ENCODE measurements around the gene PIK3C2A. TPM values are rescaled to one million over a fixed set of nuclear protein-coding genes. Genes with fewer than 3 reads are reported as not detected.

PIK3C2A gene
- total and polyA plus RNA-seq, 2 donors (not counting 3 experiments of a cell fraction or from before 2014, with no cell fraction given) = 33.7 to 142 TPM

GRCh38 chr11:17179970-17180369 is 27.8 kb downstream of the PIK3C2A start:
- intact Hi-C loops (cut with micrococcal nuclease) = no loop called here
- BruUV-seq (replicated peaks) = no TSS peak
- Histone ChIP-seq H3K4me3 (replicated peaks in 1 of 3; ENCODE audit: insufficient read depth in 1 of 3, low read depth in 1 of 3, low read length in 3 of 3) (no peak overlapping the region), H3K9me3 (replicated peaks; ENCODE audit: control insufficient read depth, insufficient read depth, low read length) (no peaks in the 10 kb centered on the region), H2AFZ (ENCODE audit: low read depth, low read length) (no peak overlapping the region), H4K20me1 (replicated peaks; ENCODE audit: control insufficient read depth, extremely low read depth, insufficient read depth, low read length) (no peaks in the 10 kb centered on the region), H3K79me2 (ENCODE audit: control insufficient read depth, insufficient read depth, low read length) (peaks cover 71% of the 10 kb centered on the region), H3K9ac (replicated peaks; ENCODE audit: extremely low read depth, insufficient read depth, low read length) (no peak overlapping the region), H3K9me1 (replicated peaks; ENCODE audit: control insufficient read depth, extremely low read depth, insufficient read depth, low read length) (no peaks in the 10 kb centered on the region), H3K4me1 (ENCODE audit: control insufficient read depth, extremely low read depth, insufficient read depth, low read length) (no peaks in the 10 kb centered on the region), H3K27me3 (ENCODE audit: control insufficient read depth in 2 of 2, insufficient read depth in 2 of 2, low read length in 2 of 2) (no peaks in the 10 kb centered on the region), H3K36me3 (ENCODE audit: control insufficient read depth in 2 of 2, extremely low read depth in 1 of 2, insufficient read depth in 2 of 2, low read length in 2 of 2) (peaks cover 1 to 2% of the 10 kb centered on the region in 2 experiments), H3K27ac (ENCODE audit: insufficient read depth, low read depth, low read length) (no peak overlapping the region), H3K4me2 (ENCODE audit: insufficient read depth, low read length) (no peak overlapping the region)
- DNase-seq (ENCODE audit: low read depth, low spot score) = no peak
- ChIA-PET POLR2A (interaction anchor here (0.5 kb wide), 1 partner anchor 101 kb away, joined by 7 read pairs; no protein-coding TSS in a partner anchor), CTCF (interaction anchor here (0.8 to 1.1 kb wide), 2 partner anchors 11 to 32 kb away, joined by 3 read pairs; no protein-coding TSS in a partner anchor)
- TF ChIP-seq GATA2 (IDR thresholded peaks at IDR 0.05; ENCODE audit: insufficient read depth, insufficient read length, low read depth, low read length) (no peak), MAX (IDR thresholded peaks at IDR 0.05; ENCODE audit: insufficient read depth, insufficient read length) (no peak), FOS (IDR thresholded peaks at IDR 0.05; ENCODE audit: borderline replicate concordance, insufficient read depth, low read length) (no peak), JUN (IDR thresholded peaks at IDR 0.05; ENCODE audit: borderline replicate concordance, insufficient read depth, insufficient read length, low read depth) (no peak), CTCF (IDR thresholded peaks at IDR 0.05; ENCODE audit: extremely low read depth in 1 of 2, insufficient read depth in 1 of 2, low read depth in 1 of 2, low read length in 2 of 2) (no peak), MYC (IDR thresholded peaks at IDR 0.05; ENCODE audit: low read depth, low read length) (no peak), POLR2AphosphoS5 (IDR thresholded peaks at IDR 0.05; ENCODE audit: insufficient read depth, low read depth, low read length) (no peak), POLR2A (IDR thresholded peaks at IDR 0.05; ENCODE audit: low read depth, low read length) (no peak), EZH2 (IDR thresholded peaks at IDR 0.05; ENCODE audit: borderline replicate concordance, low read depth, low read length, severe bottlenecking) (no peak)
- FAIRE-seq = no peak
- dilution Hi-C loops (cut with MboI; ENCODE audit: extremely low pct_ligation_motif_present, low sequenced_read_pairs) = no loop called here
